ENCODE results near the gene EFCAB7. TPM values are rescaled to one million over a fixed set of nuclear protein-coding genes. Genes with fewer than 3 reads are reported as not detected.

Gene EFCAB7
- total RNA-seq, 1 experiment from 2014 or later = 3.0 TPM

DNA sequence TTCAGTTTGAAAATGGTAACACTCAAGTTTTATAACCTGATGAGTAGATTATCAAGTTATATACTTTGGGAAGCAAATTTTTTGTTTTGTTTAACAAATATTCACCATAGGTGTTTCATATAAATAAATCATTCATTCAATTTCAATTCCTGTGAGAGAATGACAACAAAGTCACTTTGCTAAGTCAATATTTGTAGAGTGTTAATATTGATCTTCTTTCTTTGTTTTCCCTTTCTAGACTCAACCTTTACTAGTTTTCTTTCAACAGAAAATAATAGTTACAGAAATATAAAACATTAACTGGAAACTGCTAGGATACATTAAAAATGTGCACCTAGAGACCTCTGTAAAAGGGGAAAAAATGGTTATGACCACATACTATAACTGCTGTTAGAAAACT lies 11.1 kb downstream of the EFCAB7 start:
- H2AK5ac ChIP-seq (ENCODE audit: insufficient read length, low read length) = no peak overlapping the region
- no peak overlapping the region for H2AFZ ChIP-seq (ENCODE audit: low read length)
- H3K79me1 ChIP-seq (ENCODE audit: insufficient read depth, low read depth, low read length, poor library complexity, severe bottlenecking) = no peaks in the 10 kb centered on the region
- no peaks in the 10 kb centered on the region for H3K79me2 ChIP-seq (ENCODE audit: insufficient read depth, low read length)
- no peak overlapping the region for H3K4me3 Mint-ChIP-seq
- no peaks in the 10 kb centered on the region for H3K9me3 ChIP-seq (ENCODE audit: control insufficient read depth, low read depth, low read length)
- H3K14ac ChIP-seq (ENCODE audit: insufficient read depth, low read length) = no peak overlapping the region
- H3K4me2 ChIP-seq (ENCODE audit: insufficient read depth, insufficient read length, low read length) = no peak overlapping the region
- H2BK20ac ChIP-seq (ENCODE audit: low read depth, low read length, poor library complexity, severe bottlenecking) = no peak overlapping the region
- H4K5ac ChIP-seq (ENCODE audit: insufficient read length, low read depth, low read length) = no peak overlapping the region
- H3K9me3 Mint-ChIP-seq = no peaks in the 10 kb centered on the region
- DNase-seq = no peak
- no peak overlapping the region for H2BK15ac ChIP-seq (ENCODE audit: low read depth, low read length)
- no peak overlapping the region for H2BK12ac ChIP-seq (ENCODE audit: insufficient read length, low read depth, low read length)
- TF ChIP-seq, protein P1, sequence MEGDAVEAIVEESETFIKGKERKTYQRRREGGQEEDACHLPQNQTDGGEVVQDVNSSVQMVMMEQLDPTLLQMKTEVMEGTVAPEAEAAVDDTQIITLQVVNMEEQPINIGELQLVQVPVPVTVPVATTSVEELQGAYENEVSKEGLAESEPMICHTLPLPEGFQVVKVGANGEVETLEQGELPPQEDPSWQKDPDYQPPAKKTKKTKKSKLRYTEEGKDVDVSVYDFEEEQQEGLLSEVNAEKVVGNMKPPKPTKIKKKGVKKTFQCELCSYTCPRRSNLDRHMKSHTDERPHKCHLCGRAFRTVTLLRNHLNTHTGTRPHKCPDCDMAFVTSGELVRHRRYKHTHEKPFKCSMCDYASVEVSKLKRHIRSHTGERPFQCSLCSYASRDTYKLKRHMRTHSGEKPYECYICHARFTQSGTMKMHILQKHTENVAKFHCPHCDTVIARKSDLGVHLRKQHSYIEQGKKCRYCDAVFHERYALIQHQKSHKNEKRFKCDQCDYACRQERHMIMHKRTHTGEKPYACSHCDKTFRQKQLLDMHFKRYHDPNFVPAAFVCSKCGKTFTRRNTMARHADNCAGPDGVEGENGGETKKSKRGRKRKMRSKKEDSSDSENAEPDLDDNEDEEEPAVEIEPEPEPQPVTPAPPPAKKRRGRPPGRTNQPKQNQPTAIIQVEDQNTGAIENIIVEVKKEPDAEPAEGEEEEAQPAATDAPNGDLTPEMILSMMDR (conservative IDR thresholded peaks at IDR 0.05) = no peak
- no peaks in the 10 kb centered on the region for H3K23me2 ChIP-seq (ENCODE audit: insufficient read length, low read depth, low read length, poor library complexity, severe bottlenecking)
- no peak overlapping the region for H3K23ac ChIP-seq (ENCODE audit: insufficient read length, low read depth, low read length)
- no peaks in the 10 kb centered on the region; the same call in 1 of the 2 replicates for H3K4me1 ChIP-seq (ENCODE audit: insufficient read depth, low read length)
- no peak overlapping the region for H3K56ac ChIP-seq (ENCODE audit: insufficient read length, low read depth, low read length)
- H3K18ac ChIP-seq (ENCODE audit: insufficient read length, low read depth, low read length) = no peak overlapping the region
- no peaks in the 10 kb centered on the region for H4K20me1 ChIP-seq (ENCODE audit: control insufficient read depth, insufficient read depth, insufficient read length)
- no peak overlapping the region for H3K27ac ChIP-seq (ENCODE audit: insufficient read length, low read depth, low read length)
- peaks cover 7 to 10% of the 10 kb centered on the region in 2 experiments for H3K4me1 Mint-ChIP-seq
- H2BK5ac ChIP-seq (ENCODE audit: insufficient read length, low read length) = no peak overlapping the region
- no peak overlapping the region for H4K8ac ChIP-seq (replicated peaks; ENCODE audit: insufficient read length, low read depth, low read length)
- no peak overlapping the region for H3T11ph ChIP-seq (ENCODE audit: low read length)
- H3K9ac ChIP-seq (ENCODE audit: extremely low read depth, insufficient read length, low read length) = no peak overlapping the region
- H3K27me3 ChIP-seq (ENCODE audit: insufficient read depth, low read length) = no peaks in the 10 kb centered on the region
- no peak overlapping the region for H3K27ac Mint-ChIP-seq
- H3K36me3 Mint-ChIP-seq (ENCODE audit: insufficient read depth in 1 of 3, low read depth in 3 of 3) = no peaks in the 10 kb centered on the region
- H2BK120ac ChIP-seq (ENCODE audit: low read depth, low read length, poor library complexity, severe bottlenecking) = no peak overlapping the region
- no peak overlapping the region for H4K91ac ChIP-seq (ENCODE audit: insufficient read length, low read depth, low read length)
- no peaks in the 10 kb centered on the region for H3K27me3 Mint-ChIP-seq (ENCODE audit: low read depth)
- no peak overlapping the region for H3K4ac ChIP-seq (ENCODE audit: low read depth, low read length)
